Left lung (tissue), 10 donors: ENCODE data around the gene PCDHGA7. TPM values are rescaled to one million over a fixed set of nuclear protein-coding genes. Genes with fewer than 3 reads are reported as not detected.

Source experiments
- ATAC-seq: fragments of 200-7000 bp; cut with Tn5 transposase; one replicate; pipeline ENCODE4 v1.9.1; 2020; ENCODE audit warnings: moderate library complexity
- DNase-seq, 4 donors: peaks; one replicate each; pipeline ENCODE4 v3.0.0-alpha.2; 2013 to 2020
- H3K27ac ChIP-seq, 2 donors: fragments of 200-600 bp; sonication (generic) in 1 of 2; one replicate each; pipeline versions ENCODE4 v1.5.0 to v1.8.0; 2020 to 2021
- H3K27me3 ChIP-seq, 2 donors: fragments of 200-600 bp; sonication (generic) in 1 of 2; one replicate each; pipeline versions ENCODE4 v1.5.0 to v1.8.0; 2020 to 2021
- H3K36me3 ChIP-seq, 2 donors: fragments of 200-600 bp; sonication (generic) in 1 of 2; one replicate each; pipeline versions ENCODE4 v1.5.0 to v1.8.0; 2020 to 2021
- H3K4me1 ChIP-seq, 2 donors: fragments of 200-600 bp; one replicate each; pipeline ENCODE4 v1.8.0; 2021
- H3K4me3 ChIP-seq, 2 donors: fragments of 200-600 bp; sonication (generic) in 1 of 2; one replicate each; pipeline versions ENCODE4 v1.5.0 to v1.8.0; 2020 to 2021; ENCODE audit warnings: mild to moderate bottlenecking in 1 of 2
- H3K9me3 ChIP-seq, 2 donors: fragments of 200-600 bp; sonication (generic) in 1 of 2; one replicate each; pipeline versions ENCODE4 v1.5.0 to v1.8.0; 2020 to 2021
- CTCF ChIP-seq, 2 donors: fragments of 200-600 bp; sonication (generic) in 1 of 2; IDR thresholded peaks; one replicate each; pipeline versions ENCODE4 v1.5.0 to v1.8.0; 2021; ENCODE audit warnings: antibody characterized with exemption in 2 of 2
- intact Hi-C, 2 donors: fragments of 100-400 bp; cut with DNase I; formaldehyde crosslinking; loops; one replicate each; pipeline versions ENCODE4 v1.11.2 to v1.14.2; 2022
- polyA plus RNA-seq, 6 donors: library from polyadenylated mRNA; unstranded; fragments of 120-200 nt; gene quantifications; one replicate each; pipeline ENCODE4 v1.2.1, GENCODE V29; 2013; ENCODE audit not compliant: insufficient read length in 6 of 6
- total RNA-seq, 2 donors: library from RNA; stranded (reverse); fragmentation: NEBNext Ultra II Directional; extraction: Animal tissue kit (Norgen Biotek cat#: 25700); gene quantifications; one replicate each; pipeline ENCODE4 v1.2.1, GENCODE V29; 2021
- donor health status: DM: no; HTN: yes; CAD: no.
- donor health status: DM: no; HTN: no; CAD: no.

Gene PCDHGA7
- total and polyA plus RNA-seq, 8 donors = 1.7 to 2.2 (median 2.0) TPM

DNA sequence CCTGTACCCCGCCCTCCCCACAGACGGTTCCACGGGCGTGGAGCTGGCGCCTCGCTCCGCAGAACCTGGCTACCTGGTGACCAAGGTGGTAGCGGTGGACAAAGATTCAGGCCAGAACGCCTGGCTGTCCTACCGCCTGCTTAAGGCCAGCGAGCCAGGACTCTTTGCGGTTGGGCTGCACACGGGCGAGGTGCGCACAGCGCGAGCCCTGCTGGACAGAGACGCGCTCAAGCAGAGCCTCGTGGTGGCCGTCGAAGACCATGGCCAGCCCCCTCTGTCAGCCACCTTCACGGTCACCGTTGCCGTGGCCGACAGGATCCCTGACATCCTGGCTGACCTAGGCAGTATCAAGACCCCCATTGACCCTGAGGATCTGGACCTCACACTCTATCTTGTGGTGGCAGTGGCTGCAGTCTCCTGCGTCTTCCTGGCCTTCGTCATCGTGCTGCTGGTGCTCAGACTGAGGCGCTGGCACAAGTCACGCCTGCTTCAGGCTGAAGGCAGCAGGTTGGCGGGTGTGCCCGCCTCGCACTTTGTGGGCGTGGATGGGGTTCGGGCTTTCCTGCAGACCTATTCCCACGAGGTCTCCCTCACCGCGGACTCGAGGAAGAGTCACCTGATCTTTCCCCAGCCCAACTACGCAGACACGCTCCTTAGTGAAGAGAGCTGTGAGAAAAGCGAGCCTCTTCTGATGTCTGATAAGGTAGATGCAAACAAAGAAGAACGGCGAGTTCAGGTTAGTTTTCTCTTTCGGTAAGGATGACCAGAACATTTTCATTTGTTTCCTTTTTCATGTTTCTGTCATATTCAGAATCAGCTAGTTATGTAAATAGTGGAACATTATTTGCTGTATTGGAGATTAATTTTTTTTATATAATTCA, 16.3 kb upstream of the PCDHGA7 start:
- TF ChIP-seq CTCF (IDR thresholded peaks at IDR 0.05) = no peak
- peaks cover under 1 to 88% of the 10 kb centered on the region in 2 donors for H3K9me3 ChIP-seq

DNA sequence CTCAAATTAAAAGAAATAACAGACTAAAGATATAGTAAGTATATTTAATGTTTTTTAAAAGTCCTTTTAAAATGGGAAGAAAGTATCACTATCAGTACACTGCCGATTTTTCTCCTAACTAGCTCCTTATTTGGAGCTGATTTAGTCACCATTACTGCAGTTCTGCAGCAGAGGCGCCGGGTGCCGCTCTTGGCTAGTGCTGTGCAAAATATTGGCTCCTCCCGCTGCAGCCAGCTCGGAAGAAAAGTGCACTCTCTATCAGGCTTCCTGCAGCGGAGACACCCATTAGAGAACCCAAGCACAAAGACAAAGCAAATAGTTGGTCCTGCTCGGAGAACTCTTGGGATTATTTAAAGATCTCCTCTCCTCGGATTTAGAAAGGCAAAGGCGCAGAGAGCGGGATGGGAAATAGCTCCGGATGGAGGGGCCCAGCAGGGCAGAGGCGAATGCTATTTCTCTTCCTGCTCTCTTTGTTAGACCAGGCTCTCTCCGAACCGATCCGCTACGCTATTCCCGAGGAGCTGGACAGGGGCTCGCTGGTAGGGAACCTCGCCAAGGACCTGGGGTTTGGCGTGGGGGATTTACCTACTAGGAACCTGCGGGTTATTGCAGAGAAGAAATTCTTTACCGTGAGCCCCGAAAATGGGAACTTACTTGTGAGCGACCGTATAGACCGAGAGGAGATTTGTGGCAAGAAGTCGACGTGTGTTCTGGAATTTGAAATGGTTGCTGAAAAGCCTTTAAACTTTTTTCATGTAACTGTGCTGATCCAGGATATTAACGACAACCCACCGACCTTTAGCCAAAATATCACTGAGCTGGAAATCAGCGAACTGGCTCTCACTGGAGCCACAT, 12.3 kb upstream of the PCDHGA7 start, which contains the start of gene PCDHGB3:
PCDHGB3 (plus strand) TSS at position 249 of the 855 bp plus-strand sequence; CDS start at position 402, 153 bp downstream.
- TF ChIP-seq CTCF (IDR thresholded peaks at IDR 0.05) = no peak
- Histone ChIP-seq H3K27ac (no peak within 1 kb of the TSS), H3K36me3 (no peaks in the 10 kb centered on the region), H3K9me3 (peaks cover 3 to 87% of the 10 kb centered on the region in 2 donors), H3K4me3 (no peak within 1 kb of the TSS), H3K27me3 (peaks cover 41 to 99% of the 10 kb centered on the region in 2 donors), H3K4me1 (no peaks in the 10 kb centered on the region)
- DNase-seq = no peak
- intact Hi-C loops = no loop called here
- peak; percentile 54 for ATAC-seq

More for the DNA sequence above, 16.3 kb upstream of the PCDHGA7 start:
- Histone ChIP-seq H3K4me1 (no peaks in the 10 kb centered on the region), H3K27ac (no peak overlapping the region), H3K4me3 (no peak overlapping the region), H3K36me3 (no peaks in the 10 kb centered on the region), H3K27me3 (peaks cover 51 to 99% of the 10 kb centered on the region in 2 donors)
- intact Hi-C loops = no loop called here
- ATAC-seq (no peak), DNase-seq (no peak)

GRCh38 chr5:141371572-141372475, 10.7 kb upstream of the PCDHGA7 start:
- Histone ChIP-seq H3K27ac (no peak overlapping the region), H3K4me3 (no peak overlapping the region), H3K4me1 (no peaks in the 10 kb centered on the region), H3K36me3 (no peaks in the 10 kb centered on the region), H3K9me3 (peaks cover 3 to 86% of the 10 kb centered on the region in 2 donors), H3K27me3 (peaks cover 27 to 97% of the 10 kb centered on the region in 2 donors)
- intact Hi-C loops = no loop called here
- ATAC-seq = no peak
- no peak for TF ChIP-seq CTCF (IDR thresholded peaks at IDR 0.05)
- no peak for DNase-seq

GRCh38 chr5:141373673-141374317, 8.7 kb upstream of the PCDHGA7 start, which contains the start of gene PCDHGA6:
PCDHGA6 (plus strand) TSS chr5:141373891; CDS start chr5:141374084, 193 bp downstream.
- H3K4me3 ChIP-seq = peak within 1 kb of the TSS in 1 of 2 donors; percentile 2
- peaks cover 14 to 95% of the 10 kb centered on the region in 2 donors for H3K27me3 ChIP-seq
- DNase-seq (no peak), ATAC-seq (no peak)
- H3K4me1 ChIP-seq = no peaks in the 10 kb centered on the region
- intact Hi-C loops = no loop called here
- peak in 1 of 2 donors; percentile 17 for TF ChIP-seq CTCF (IDR thresholded peaks at IDR 0.05)
- no peaks in the 10 kb centered on the region for H3K36me3 ChIP-seq
- H3K27ac ChIP-seq = no peak within 1 kb of the TSS
- H3K9me3 ChIP-seq = peaks cover 3 to 93% of the 10 kb centered on the region in 2 donors
